HG02798 (cell line): ENCODE results near the gene USP54.

Experiments
- ATAC-seq: cut with Tn5 transposase; IDR thresholded peaks from one replicate; pipeline ENCODE4 v1.9.1; 2021; ENCODE audit warnings: mild to moderate bottlenecking; ENCODE audit not compliant: unreplicated experiment, poor library complexity

USP54 gene

GRCh38 chr10:73485320-73485719 lies 105.8 kb downstream of the USP54 start:
- no peak for ATAC-seq

DNA sequence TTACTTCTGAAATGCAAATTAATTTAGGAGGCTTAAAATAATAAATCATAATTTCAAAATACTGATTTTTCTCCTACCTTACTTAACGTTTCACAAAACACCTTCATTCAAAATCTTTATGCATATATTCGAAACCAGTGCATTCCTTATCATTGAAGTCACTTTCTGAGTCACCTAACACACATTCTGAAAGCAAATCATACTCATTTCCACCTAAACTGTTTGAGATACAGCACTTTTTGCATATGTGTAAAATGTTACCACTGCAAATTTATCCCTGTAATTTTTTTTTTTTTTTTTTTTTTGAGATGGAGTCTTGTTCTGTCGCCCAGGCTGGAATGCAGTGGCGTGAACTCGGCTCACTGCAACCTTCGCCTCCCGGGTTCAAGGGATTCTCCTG lies 111.0 kb downstream of the USP54 start:
- ATAC-seq: no peak

DNA sequence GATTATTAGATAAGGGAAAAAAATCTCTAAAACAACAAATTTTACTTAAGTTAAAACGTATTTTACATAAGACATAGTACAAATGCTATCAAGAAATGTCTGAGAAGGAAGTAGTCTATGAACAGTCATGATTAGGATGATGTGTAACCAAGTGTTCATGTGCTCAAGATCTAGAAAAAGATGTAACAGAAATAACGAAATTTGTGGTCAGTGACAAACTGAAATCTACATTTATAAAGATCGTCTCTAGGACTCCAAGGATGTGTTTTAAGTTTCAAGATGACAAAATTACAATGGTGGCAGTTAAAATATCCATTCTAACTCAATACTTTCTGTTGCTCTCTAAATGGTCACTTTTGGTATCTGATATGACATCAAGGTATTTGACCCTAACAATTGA lies 112.5 kb downstream of the USP54 start:
- no peak for ATAC-seq

DNA sequence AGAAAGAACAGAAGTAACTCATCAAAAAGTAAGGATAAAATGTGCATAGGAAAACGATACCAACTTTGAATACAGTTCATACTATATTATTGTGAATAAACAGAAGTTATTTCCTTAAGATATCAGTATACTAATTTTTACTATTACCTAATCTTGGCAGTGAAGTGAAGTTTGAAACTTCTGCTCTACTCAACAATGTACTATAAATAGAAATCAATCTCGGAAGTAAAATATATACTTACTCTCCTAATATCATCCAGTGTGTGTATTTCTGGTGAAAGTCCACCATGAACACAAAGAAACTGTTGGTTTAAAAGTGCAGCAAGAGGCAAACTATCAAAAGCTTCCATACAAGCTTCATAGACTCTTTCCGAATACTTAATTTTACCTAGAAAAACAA lies 119.9 kb downstream of the USP54 start:
- ATAC-seq: no peak

DNA sequence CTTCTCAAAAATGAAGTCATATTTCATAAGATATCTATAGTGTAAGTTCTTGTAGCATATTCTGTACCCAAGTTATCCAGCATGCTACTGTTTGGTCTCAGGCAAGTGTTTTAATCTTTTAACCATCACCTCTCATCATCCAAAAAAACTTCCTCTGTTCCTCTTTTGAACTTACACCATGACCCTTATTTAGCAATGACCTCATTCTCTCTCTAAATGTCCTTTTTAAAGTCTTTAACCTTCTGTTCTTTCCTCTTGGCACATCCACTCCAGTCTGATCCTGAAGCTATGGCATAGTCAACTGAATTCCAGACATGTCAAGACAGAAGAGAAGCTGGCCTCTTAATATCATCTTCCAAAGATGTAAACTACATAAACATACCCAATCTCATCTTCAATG lies 121.6 kb downstream of the USP54 start:
- no peak for ATAC-seq

- no peak for ATAC-seq
These were observed 123.9 kb downstream of the USP54 start for GRCh38 chr10:73467206-73467605.

DNA sequence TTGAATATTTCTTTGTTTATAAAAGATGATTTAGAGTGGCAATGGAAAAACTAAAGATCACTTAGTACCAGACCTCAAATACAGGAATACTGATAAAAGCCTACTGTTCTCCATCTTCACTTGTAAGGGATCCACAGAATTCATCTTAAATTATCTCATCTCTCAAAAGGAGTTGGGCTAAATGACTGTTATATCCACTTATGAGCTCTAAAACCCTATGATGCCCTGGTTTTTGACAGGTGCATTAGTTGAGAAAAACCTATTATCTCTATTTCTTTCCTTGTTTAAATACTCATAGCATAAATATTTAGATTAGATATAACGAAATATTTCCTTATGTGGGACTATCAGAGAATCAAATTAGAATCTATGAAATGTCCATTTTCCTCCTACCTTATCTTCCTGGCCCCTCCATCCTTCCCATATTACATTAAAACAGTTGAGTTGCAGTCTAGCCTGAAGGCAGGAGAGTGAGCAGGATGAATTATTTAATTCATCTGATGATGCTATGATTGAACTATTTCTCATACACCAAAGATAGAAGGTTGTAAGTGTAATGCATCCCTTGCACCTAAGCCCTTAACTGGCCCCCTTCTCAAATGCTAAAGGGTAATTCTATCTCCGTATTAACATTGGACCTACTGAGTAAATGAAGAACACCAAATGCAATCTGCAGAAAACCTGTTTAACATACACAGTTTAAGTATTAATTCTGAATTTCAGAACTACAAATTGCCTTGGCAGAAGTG lies 125.0 kb downstream of the USP54 start:
- ATAC-seq: no peak

DNA sequence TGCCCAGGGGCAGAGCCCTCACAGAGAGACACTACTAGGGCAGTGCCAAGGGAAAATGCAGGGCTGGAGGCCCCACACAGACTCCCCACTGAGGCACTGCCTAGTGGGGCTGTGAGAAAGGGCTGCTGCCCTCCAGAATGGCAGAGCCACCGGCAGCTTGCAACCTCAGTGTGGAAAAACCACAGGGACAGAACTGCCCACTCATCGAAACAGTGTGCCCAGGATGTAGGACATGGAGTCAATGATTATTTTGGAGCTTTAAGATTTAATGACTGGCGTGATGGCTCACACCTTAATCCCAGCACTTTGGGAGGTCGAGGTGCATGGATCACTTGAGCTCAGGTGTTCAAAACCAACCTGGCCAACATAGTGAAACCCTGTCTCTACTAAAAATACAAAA lies 130.2 kb downstream of the USP54 start:
- no peak for ATAC-seq

GRCh38 chr10:73459683-73460314 lies 131.3 kb downstream of the USP54 start:
- no peak for ATAC-seq

- ATAC-seq: no peak
These were observed 134.8 kb downstream of the USP54 start for GRCh38 chr10:73456187-73456890.

- no peak for ATAC-seq
These were observed 142.0 kb downstream of the USP54 start for GRCh38 chr10:73449113-73449512.

- ATAC-seq: no peak
These were observed 142.8 kb downstream of the USP54 start for GRCh38 chr10:73448384-73448783.
